ENCODE measurements around the gene CTNNA3.

The CTNNA3 gene

DNA sequence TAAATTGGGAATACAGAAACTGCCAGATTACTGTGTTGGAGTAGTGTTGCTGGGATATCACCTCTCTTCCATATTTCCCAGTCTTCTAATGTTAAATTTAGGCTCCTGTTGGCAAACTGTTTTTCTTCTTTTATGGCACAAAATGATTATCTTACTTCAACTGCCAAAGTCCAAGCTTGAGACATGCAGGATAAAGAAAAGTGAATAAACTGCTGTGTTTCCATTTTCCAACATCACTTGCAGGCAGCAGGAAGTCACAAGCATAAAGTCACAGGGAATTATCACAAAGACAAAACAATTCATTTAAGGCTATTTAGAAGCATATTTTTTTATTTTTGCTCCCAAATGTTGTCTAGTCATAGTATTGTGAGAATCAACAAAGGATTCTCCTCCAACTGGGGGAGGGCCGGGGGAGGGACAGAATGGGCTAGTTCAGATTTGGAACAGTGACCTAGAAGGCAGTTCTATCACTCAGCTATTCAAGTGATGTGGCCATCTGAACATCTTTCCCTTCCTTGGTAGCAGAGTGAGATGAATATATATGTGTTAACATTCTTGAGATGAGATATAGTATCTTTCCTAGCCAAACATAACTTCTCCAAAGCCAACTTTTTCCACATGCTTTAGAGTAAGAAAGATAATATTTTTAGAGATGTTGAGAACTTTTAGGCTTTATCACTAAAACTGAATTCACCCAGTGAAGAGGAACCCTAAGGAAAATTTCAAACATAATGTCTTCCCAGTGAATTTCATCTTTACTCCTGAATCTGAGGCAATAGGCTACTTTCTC, 364.7 kb downstream of the CTNNA3 start:
- DNase-seq (ENCODE audit: low read depth in 2 of 2, low spot score in 1 of 2) = no peak

DNA sequence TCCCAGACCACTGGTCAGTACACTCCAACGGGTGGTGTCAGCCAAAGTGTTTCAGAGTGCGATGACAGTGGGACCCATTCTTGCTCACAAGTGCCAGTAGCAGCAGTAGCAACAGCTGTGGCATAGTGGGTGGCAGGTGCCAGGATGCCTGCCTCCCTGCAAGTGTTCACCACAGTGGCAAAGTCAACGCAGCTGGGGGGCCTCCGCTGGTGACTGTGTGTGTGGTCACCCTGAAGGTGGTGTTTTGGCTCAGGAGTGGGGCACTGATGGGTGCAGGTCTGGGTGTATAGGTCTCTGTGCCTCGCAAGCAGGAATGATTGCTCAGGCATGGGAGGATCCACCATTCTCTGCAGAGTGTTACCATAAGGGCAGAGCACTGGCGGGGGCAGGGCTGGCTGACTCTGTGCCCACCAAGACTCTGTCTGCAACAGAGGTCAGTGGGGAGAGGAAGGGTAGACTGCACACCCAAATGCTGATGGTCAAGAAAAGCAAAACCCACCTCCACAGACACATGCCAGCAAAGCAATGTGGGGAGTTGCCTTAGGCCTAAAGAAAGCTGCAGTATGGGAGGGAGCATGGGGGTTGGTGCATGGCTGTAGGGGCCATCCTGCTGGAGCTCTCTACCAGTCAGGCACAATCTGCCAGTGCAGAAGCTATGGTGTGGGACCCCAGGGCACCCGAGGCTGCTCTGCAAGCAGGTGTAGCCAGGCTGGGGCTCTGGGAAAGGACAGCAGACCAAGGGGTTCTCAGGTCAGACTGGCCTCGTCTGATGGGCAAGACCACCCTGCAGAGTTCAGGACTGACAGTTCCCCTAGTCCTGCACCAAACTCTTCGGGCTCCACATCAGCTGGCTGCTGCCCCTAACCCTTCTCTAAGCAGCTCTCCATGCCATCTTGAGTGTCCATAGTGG, 368.1 kb downstream of the CTNNA3 start:
- DNase-seq (ENCODE audit: low read depth in 2 of 2, low spot score in 1 of 2) = no peak

DNA sequence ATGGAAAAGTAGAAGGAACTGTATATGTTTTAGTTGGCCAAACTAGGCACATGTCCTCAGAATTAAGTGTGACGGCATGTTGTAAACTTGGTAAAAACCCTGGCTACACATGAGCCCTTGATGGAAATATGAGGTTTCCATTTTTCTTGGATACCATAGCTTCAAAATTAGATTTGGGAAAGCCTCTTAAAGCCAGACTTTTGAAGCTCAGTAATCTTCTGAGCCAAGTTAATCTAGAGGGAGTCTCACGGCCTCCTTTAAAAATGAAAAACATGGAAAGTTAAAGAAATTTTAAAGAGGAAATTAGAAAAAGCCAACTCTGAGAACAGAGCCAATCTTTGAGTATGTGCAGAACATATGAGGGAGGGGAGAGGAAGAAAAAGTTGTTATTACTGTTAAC, 376.0 kb downstream of the CTNNA3 start:
- DNase-seq (ENCODE audit: low read depth in 2 of 2, low spot score in 1 of 2) = no peak

DNA sequence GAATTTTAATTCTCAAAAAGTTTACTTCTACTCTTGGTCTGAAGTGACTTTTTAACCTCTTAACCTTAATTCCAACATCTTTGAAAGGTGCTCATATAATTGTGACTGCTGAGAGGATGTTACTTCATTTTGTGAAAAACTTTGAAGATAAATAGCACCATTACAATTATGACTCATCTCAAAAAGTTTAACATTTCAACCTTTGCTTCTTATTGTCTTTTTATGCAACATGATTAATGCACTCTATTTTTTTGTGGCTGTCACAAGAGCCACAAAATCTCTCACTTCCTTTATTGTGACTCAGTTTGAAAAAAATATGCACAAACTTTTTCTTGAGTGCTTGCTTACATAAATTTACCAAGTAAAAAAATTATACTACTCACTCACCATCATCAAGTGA, 387.1 kb downstream of the CTNNA3 start:
- DNase-seq (ENCODE audit: low read depth in 2 of 2, low spot score in 1 of 2) = no peak

DNA sequence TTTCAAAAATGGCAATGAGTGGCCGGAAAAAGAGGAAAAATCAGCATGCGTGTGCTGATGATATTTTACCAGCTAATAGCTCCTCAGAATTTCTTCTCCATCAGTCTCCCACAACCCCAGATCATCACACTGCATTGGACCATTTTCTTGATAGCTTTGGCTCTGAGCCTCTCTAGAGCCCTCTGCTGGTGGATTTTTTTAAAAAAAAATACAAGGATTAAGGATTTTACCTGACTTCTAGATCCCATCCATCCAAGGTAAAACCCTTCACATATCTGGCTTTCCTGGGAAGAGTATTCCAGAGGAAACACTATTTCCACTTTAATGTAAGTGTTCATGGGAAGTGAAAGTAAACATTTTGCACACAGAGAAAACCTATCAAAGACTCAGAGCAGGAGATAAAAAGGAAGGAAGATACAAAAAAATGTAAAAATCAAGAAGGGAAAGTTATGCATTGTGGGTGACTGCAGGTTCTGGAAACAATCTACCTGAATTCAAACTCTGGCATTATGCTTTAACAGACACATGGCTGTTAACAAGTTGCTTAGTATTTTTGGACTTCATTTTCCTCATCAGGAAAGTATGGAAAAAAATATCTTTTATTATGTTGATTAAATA, 389.3 kb downstream of the CTNNA3 start:
- DNase-seq (ENCODE audit: low read depth in 2 of 2, low spot score in 1 of 2) = no peak

DNA sequence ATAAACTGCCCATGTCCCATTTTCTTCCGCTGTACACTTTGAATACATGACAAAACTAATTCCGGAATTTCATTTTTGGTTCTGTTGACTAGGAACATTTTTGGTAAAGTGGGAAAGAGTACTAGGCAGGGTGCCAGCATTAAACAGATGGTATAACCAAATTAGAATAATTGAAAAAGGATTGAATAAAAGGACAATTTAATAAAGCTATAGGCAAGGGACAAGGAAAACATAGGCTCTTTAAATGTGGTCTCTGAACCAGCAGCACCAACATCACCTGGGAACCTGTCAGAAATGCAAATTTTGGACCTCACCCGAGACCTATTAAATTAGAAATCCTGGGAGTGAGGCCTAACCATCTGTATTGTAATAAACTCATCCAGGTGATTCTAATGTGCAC, 393.3 kb downstream of the CTNNA3 start:
- no peak for DNase-seq (ENCODE audit: low read depth in 2 of 2, low spot score in 1 of 2)

- no peak for DNase-seq (ENCODE audit: low read depth in 2 of 2, low spot score in 1 of 2)
Measured at GRCh38 chr10:67299761-67300160, 396.2 kb downstream of the CTNNA3 start.

DNA sequence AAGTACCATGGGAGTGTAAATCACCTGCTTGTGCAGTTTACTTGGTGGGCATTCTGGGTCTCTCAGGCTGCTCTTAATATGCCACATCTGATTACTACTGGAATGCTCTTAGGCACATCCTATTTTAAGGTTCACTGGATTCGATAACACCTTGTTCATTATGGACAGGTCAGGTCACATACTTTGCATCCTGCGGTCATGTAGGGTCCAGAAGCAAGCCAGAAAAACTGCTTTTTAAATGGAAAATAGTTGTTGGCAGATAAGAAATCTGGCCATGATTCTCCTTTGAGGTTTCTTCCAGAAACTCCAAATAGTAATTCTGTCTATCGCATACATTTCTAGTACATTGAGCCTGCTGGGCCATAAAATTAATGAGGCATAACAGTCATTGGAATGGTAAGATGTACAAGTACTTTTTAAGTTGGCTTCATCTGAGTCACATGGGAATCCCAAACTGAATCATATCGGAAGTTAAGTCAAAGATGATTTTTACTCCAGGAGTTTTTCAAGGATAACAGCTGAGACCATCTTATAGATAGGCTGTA, 398.3 kb downstream of the CTNNA3 start:
- DNase-seq (ENCODE audit: low read depth in 2 of 2, low spot score in 1 of 2) = no peak

GRCh38 chr10:67296926-67297325, 399.1 kb downstream of the CTNNA3 start:
- DNase-seq (ENCODE audit: low read depth in 2 of 2, low spot score in 1 of 2) = no peak

DNA sequence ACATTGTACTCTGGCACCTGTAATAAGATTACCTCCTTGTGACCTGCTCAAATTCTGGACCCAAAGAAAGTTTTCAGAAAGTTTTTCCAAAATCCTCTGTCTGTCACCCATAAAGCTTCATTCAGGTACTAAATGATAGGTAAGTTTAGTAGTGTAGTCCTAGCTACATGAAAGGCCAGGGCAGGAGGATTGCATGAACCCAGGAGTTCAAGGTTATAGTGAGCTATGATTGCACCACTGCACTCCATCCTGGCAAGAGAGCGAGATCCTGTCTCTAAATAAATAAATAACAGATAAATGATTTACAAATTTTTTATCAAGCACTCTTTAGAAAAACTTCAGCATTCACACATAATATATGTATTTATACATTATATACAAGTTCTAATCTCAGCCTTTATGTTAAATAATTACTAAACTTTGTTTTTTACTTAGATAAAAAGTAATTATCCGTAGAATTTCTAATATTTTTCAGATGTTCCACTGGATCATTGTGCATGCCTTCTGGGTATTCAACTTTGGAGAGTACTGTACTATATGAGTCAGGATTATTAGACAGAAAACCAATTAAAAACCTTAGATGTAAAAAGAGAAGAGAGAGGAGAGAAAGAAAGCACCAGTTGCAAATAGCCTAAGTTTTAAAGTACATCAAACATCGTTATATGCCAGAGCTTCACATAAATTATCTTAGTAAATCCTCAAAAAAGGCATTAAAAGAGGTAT, 407.1 kb downstream of the CTNNA3 start:
- no peak for DNase-seq (ENCODE audit: low read depth in 2 of 2, low spot score in 1 of 2)

GRCh38 chr10:67284589-67284988, 411.4 kb downstream of the CTNNA3 start:
- DNase-seq (ENCODE audit: low read depth in 2 of 2, low spot score in 1 of 2) = no peak

GRCh38 chr10:67282871-67283270, 413.1 kb downstream of the CTNNA3 start:
- DNase-seq (ENCODE audit: low read depth in 2 of 2, low spot score in 1 of 2) = no peak

DNA sequence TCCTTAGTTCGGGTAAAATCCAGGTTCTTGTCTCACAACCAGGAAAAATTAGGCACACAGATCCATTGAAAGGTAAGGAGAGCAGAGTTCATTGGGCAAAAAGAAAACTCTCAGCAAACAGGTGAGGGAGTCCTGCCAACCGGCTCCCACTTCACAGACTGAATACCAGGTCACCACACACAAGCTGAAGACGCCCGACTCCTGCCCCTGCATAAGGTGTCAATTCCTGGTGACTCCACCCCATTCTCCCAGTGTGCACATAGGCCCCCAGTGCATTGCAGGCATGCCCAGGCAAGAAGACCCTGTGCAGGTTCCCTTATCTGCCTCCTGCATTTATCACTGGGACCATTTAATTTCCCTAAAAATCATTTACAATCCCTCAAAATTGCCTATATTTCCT, 415.6 kb downstream of the CTNNA3 start:
- DNase-seq (ENCODE audit: low read depth in 2 of 2, low spot score in 1 of 2) = no peak

GRCh38 chr10:67277402-67277801, 418.6 kb downstream of the CTNNA3 start:
- DNase-seq (ENCODE audit: low read depth in 2 of 2, low spot score in 1 of 2) = no peak

DNA sequence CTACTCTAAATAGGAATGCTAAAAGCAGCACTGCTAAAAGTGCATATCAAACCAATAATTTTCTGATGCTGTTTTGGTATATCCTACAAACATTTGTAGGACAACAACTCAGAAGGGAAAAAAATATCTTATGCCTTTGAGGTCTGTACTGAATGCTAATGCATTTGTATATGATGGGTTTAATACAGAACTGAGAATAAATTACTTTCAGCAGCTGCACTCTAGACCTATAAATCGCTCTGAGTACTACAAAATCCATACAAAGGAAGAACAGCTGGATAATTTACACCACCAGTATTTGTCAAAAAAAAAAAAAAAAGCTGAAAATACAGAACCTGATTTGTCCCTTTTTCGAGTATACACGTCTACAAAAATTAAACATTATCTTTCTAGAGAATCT, 426.2 kb downstream of the CTNNA3 start:
- DNase-seq (ENCODE audit: low read depth in 2 of 2, low spot score in 1 of 2) = no peak

DNA sequence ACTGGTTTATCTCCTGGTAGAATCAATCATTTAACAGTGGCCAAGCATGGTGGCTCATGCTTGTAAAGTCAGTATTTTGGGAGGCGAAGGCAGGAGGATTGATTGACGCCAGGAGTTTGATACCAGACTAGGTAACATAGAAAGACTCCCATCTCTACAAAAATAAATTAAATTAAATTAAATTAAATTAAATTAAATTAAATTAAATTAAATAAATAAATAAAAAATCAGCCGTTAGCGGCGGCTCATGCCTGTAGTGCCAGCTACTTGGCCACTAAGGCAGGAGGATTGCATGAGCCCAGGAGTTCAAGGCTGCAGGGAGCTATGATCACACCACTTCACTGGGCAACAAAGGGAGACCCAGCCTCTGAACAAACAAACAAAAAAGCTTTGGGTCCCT, 427.8 kb downstream of the CTNNA3 start:
- DNase-seq (ENCODE audit: low read depth in 2 of 2, low spot score in 1 of 2) = no peak

GRCh38 chr10:67262675-67263074, 433.3 kb downstream of the CTNNA3 start:
- DNase-seq (ENCODE audit: low read depth in 2 of 2, low spot score in 1 of 2) = no peak

- no peak for DNase-seq (ENCODE audit: low read depth in 2 of 2, low spot score in 1 of 2)
Measured at GRCh38 chr10:67261300-67261797, 434.6 kb downstream of the CTNNA3 start.

GRCh38 chr10:67259319-67259929, 436.6 kb downstream of the CTNNA3 start:
- no peak for DNase-seq (ENCODE audit: low read depth in 2 of 2, low spot score in 1 of 2)

DNA sequence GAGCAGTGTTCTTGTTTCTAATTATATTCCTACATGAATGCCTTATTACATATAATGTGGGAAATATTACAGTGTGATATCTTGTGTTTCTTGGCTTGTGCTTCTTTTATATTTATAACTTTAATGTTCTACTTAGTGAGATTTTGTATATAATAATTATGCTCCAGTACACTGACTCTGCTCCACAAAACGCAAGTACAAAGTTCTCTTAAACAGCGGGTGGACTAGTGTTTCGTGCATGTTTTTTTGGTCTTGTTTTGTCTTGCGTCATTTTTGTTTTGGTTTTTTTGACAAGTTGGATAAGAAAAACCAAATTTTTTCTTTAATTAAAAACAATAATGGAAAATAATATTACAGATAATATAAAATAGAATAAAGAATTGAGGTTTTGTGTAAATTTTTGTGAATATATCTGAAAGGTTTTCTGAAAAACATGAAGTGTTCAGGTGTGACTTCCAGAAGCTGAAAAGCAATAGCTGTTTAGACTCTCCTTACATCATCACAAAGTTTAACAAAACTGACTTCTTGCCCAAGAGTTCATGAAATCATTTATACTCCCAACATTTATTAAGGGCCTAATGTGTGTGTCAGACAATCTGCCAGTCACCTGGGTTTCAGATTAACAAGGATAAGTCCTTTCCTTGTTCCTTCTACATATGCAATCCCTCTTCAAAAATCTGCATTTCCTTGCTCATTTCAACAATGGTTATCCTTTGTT, 438.4 kb downstream of the CTNNA3 start:
- no peak for DNase-seq (ENCODE audit: low read depth in 2 of 2, low spot score in 1 of 2)
